Loucy (cell line): Measurements from ENCODE around the gene TTC32.

Experiments used
- CTCF ChIP-seq: fragments of 200-600 bp; sonication (generic); conservative IDR thresholded peaks from 2 replicates; pipeline ENCODE4 v1.5.1; 2014; ENCODE audit warnings: mild to moderate bottlenecking, antibody characterized with exemption, low read length
- EZH2phosphoT487 ChIP-seq: fragments of 200-600 bp; IDR thresholded peaks from 2 replicates; pipeline ENCODE4 v1.6.1; 2018; ENCODE audit warnings: antibody characterized with exemption, mild to moderate bottlenecking, moderate library complexity, borderline replicate concordance

- TF ChIP-seq CTCF (no peak), EZH2phosphoT487 (no peak)
Measured at GRCh38 chr2:19886261-19886660, 15.5 kb downstream of the TTC32 start.
